K562 (cell line): ENCODE measurements around the gene PIP5K1B. TPM values are rescaled to one million over a fixed set of nuclear protein-coding genes. Genes with fewer than 3 reads are reported as not detected.

Experiments
- CHD2 ChIP-seq: IDR thresholded peaks from 2 replicates; pipeline ENCODE4 v1.6.1; 2011; ENCODE audit warnings: low read depth, low read length
- DIDO1 ChIP-seq: fragments of 450-650 bp; IDR thresholded peaks from 2 replicates; pipeline ENCODE4 v1.6.1; 2016; ENCODE audit warnings: low read depth, missing biosample characterization, missing genetic modification characterization
- ETS2 ChIP-seq: IDR thresholded peaks from 2 replicates; pipeline ENCODE4 v1.6.1; 2016; ENCODE audit warnings: borderline replicate concordance, missing genetic modification characterization, mild to moderate bottlenecking, moderate library complexity, missing compliant biosample characterization; ENCODE audit not compliant: poor library complexity, severe bottlenecking
- GTF2E2 ChIP-seq: fragments of 200-800 bp; sonication (Bioruptor generic); IDR thresholded peaks from 2 replicates; pipeline ENCODE4 v1.6.1; 2016; ENCODE audit warnings: missing genetic modification characterization, missing compliant biosample characterization
- HMG20B ChIP-seq: fragments of 250-450 bp; sonication (Bioruptor Pico); IDR thresholded peaks from 2 replicates; pipeline ENCODE4 v1.5.0; 2021; ENCODE audit warnings: mild to moderate bottlenecking
- HSF4 ChIP-seq: fragments of 250-450 bp; sonication (Bioruptor Pico); IDR thresholded peaks from 2 replicates; pipeline ENCODE4 v2.1.2; 2022; ENCODE audit warnings: mild to moderate bottlenecking, moderate library complexity, borderline replicate concordance
- ILK ChIP-seq: fragments of 450-650 bp; IDR thresholded peaks from 2 replicates; pipeline ENCODE4 v1.6.1; 2016; ENCODE audit warnings: missing genetic modification characterization, low read depth, mild to moderate bottlenecking, missing compliant biosample characterization, moderate library complexity, borderline replicate concordance
- JUNB ChIP-seq: fragments of 450-650 bp; formaldehyde crosslinking; conservative IDR thresholded peaks from 2 replicates; pipeline ENCODE4 v1.4.0; 2020; ENCODE audit warnings: mild to moderate bottlenecking
- KAT7 ChIP-seq: sonication (generic); formaldehyde crosslinking; IDR thresholded peaks from 2 replicates; pipeline ENCODE4 v1.8.0; 2022; ENCODE audit warnings: missing genetic modification reagents, mild to moderate bottlenecking, borderline replicate concordance
- MECOM ChIP-seq: fragments of 250-450 bp; sonication (Bioruptor Pico); IDR thresholded peaks from 2 replicates; pipeline ENCODE4 v1.8.0; 2022; ENCODE audit warnings: inconsistent platforms
- NCOA1 ChIP-seq: fragments of 450-650 bp; IDR thresholded peaks from 2 replicates; pipeline ENCODE4 v1.6.1; 2016; ENCODE audit warnings: low read depth
- NCOA4 ChIP-seq: fragments of 450-650 bp; IDR thresholded peaks from 2 replicates; pipeline ENCODE4 v1.6.1; 2018; ENCODE audit warnings: mild to moderate bottlenecking; ENCODE audit not compliant: partially characterized antibody
- NEUROD1 ChIP-seq: fragments of 150-350 bp; IDR thresholded peaks from 2 replicates; pipeline ENCODE4 v1.6.1; 2014; ENCODE audit warnings: borderline replicate concordance, low read length, low read depth; ENCODE audit not compliant: partially characterized antibody
- PTBP1 ChIP-seq: fragments of 200-400 bp; formaldehyde crosslinking; IDR thresholded peaks from 2 replicates; pipeline ENCODE4 v1.6.1; 2017; ENCODE audit warnings: low read depth, low read length
- RB1 ChIP-seq: fragments of 450-650 bp; IDR thresholded peaks from 2 replicates; pipeline ENCODE4 v1.6.1; 2017; ENCODE audit warnings: low read depth, mild to moderate bottlenecking
- RFX5 ChIP-seq: IDR thresholded peaks from 2 replicates; pipeline ENCODE4 v1.6.1; 2011; ENCODE audit warnings: low read depth, mild to moderate bottlenecking, improper control_type of control experiment, low read length
- TRIM24 ChIP-seq, 2 experiments: fragments of 450-650 bp; IDR thresholded peaks; 2 replicates each; pipeline ENCODE4 v1.6.1; 2016
- ZHX1 ChIP-seq: fragments of 150-350 bp; conservative IDR thresholded peaks from 2 replicates; pipeline ENCODE4 v1.6.1; 2014; ENCODE audit warnings: low read length
- polyA plus RNA-seq, 8 experiments: library from polyadenylated mRNA; depleted of rRNA in 4 of 8; stranded (reverse) in 5 of 8; unstranded in 3 of 8; fragments of >200 nt; fragmentation: Nextera tagmentation in 2 of 8; fragmentation: Illumina TruSeq in 1 of 8; extraction: Ambion mirVana in 2 of 8; extraction: Trizol in 1 of 8; gene quantifications; 2 replicates each; pipeline versions ENCODE4 v1.2.1 to v1.2.3, GENCODE V29; 2011 to 2014; ENCODE audit warnings: inconsistent platforms in 1 of 8, missing spikeins in 1 of 8
- total RNA-seq, 7 experiments: library from RNA; depleted of rRNA in 6 of 7; stranded (reverse); fragments of >200 nt in 6 of 7; fragmentation: Illumina TruSeq in 2 of 7; extraction: Trizol in 2 of 7; gene quantifications; 2 replicates each; pipeline versions ENCODE4 v1.2.1 to v1.2.3, GENCODE V29; 2011 to 2021; ENCODE audit warnings: low replicate concordance in 1 of 7
- TF ChIP-seq, protein P1 (sequence below): fragments of 150-350 bp; IDR thresholded peaks from 2 replicates; pipeline ENCODE4 v1.6.1; 2014; ENCODE audit warnings: low read depth, mild to moderate bottlenecking, low read length, borderline replicate concordance
- TF ChIP-seq, protein P2 (sequence below), 3 experiments: fragments of 200-800 bp in 1 of 3; sonication (Bioruptor generic) in 1 of 3; sonication (generic) in 1 of 3; formaldehyde crosslinking in 1 of 3; IDR thresholded peaks; 2 replicates each; pipeline versions ENCODE4 v1.6.1 to v1.8.0; 2016 to 2022; ENCODE audit warnings: mild to moderate bottlenecking in 2 of 3, missing compliant biosample characterization in 2 of 3, missing genetic modification characterization in 2 of 3, missing genetic modification reagents in 1 of 3

Gene PIP5K1B
- total and polyA plus RNA-seq, 9 of the 15 experiments (the other 6 are each of a cell fraction or from before 2014, with no cell fraction given), result 3.1 to 12.9 (median 7.4) TPM

DNA sequence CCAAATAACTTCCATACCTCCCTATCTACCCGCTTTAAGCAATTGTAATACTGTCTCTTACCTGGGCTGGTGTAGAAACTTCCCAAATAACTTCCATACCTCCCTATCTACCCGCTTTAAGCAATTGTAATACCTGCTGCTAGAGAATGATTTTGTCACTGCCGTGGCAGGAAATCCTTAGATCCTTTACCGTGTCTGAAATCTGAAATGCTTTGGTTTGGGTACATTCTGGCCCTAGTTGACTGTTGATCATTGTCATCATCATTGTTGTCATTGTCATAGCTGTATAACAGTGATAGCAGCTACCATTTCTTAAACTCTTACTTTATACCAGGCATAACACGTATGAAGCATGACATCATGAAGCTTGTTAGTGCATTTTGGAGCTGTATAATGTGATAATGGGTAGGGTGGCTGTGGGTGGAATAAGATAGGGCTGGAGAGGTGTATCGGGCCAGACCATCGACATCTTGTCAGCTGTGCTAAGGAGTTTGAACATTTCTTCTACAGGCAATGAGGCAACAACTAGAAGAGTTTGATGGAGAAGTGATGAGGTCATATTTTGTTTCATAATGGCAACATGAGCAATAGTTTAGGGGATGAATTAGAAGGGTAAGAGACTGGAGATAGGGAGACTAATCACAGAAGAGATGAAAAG lies 15.7 kb downstream of the PIP5K1B start (continued):
- TF ChIP-seq JUNB (CRISPR knock-in tag) (no peak), PTBP1 (no peak), RB1 (no peak), NCOA4 (no peak), HMG20B (CRISPR knock-in tag) (no peak), MECOM (CRISPR knock-in tag) (no peak), TRIM24 (IDR thresholded peaks at IDR 0.05) (peak; percentile 56 to 63), HSF4 (CRISPR knock-in tag) (no peak), GTF2E2 (no peak), ZHX1 (no peak), NCOA1 (peak; percentile 66; the same call in 1 of the 2 replicates), CHD2 (no peak), KAT7 (CRISPR knock-in tag) (no peak), NEUROD1 (no peak), ETS2 (tag) (no peak), RFX5 (no peak), DIDO1 (tag) (no peak), ILK (tag) (no peak)
- TF ChIP-seq, protein P1, sequence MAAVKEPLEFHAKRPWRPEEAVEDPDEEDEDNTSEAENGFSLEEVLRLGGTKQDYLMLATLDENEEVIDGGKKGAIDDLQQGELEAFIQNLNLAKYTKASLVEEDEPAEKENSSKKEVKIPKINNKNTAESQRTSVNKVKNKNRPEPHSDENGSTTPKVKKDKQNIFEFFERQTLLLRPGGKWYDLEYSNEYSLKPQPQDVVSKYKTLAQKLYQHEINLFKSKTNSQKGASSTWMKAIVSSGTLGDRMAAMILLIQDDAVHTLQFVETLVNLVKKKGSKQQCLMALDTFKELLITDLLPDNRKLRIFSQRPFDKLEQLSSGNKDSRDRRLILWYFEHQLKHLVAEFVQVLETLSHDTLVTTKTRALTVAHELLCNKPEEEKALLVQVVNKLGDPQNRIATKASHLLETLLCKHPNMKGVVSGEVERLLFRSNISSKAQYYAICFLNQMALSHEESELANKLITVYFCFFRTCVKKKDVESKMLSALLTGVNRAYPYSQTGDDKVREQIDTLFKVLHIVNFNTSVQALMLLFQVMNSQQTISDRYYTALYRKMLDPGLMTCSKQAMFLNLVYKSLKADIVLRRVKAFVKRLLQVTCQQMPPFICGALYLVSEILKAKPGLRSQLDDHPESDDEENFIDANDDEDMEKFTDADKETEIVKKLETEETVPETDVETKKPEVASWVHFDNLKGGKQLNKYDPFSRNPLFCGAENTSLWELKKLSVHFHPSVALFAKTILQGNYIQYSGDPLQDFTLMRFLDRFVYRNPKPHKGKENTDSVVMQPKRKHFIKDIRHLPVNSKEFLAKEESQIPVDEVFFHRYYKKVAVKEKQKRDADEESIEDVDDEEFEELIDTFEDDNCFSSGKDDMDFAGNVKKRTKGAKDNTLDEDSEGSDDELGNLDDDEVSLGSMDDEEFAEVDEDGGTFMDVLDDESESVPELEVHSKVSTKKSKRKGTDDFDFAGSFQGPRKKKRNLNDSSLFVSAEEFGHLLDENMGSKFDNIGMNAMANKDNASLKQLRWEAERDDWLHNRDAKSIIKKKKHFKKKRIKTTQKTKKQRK, result no peak
- TF ChIP-seq, protein P2, sequence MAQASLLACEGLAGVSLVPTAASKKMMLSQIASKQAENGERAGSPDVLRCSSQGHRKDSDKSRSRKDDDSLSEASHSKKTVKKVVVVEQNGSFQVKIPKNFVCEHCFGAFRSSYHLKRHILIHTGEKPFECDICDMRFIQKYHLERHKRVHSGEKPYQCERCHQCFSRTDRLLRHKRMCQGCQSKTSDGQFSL (CRISPR knock-in tag; IDR thresholded peaks at IDR 0.05), result no peak
- TF ChIP-seq, protein P2 (tag; IDR thresholded peaks at IDR 0.05), result no peak
